Tibial nerve (tissue), 4 donors: ENCODE results near the gene VN1R5.

Source experiments
- CTCF ChIP-seq, 5 experiments: fragments of 200-600 bp in 3 of 5; fragments of 450-650 bp in 2 of 5; sonication (generic) in 3 of 5; IDR thresholded peaks; one replicate each; pipeline ENCODE4 v1.5.1; 2016 to 2019; ENCODE audit warnings: antibody characterized with exemption in 5 of 5, mild to moderate bottlenecking in 3 of 5, moderate library complexity in 2 of 5
- EP300 ChIP-seq, 2 donors: sonication (generic); formaldehyde crosslinking; IDR thresholded peaks; one replicate each; pipeline ENCODE4 v1.6.1; 2017; ENCODE audit warnings: antibody characterized with exemption in 2 of 2, mild to moderate bottlenecking in 1 of 2
- POLR2A ChIP-seq, 2 donors: fragments of 450-650 bp; IDR thresholded peaks; one replicate each; pipeline ENCODE4 v1.6.1; 2017; ENCODE audit warnings: antibody characterized with exemption in 2 of 2, mild to moderate bottlenecking in 2 of 2, moderate library complexity in 2 of 2

GRCh38 chr1:247210376-247211117 is 45.3 kb upstream of the VN1R5 start:
- TF ChIP-seq POLR2A (IDR thresholded peaks at IDR 0.05), result peak; percentile 54 to 75
- no peak for TF ChIP-seq CTCF (IDR thresholded peaks at IDR 0.05)
- TF ChIP-seq EP300 (IDR thresholded peaks at IDR 0.05), result peak in 1 of 2 donors; percentile 87
